Pancreas (tissue), 10 donors: ENCODE data around the gene AKR7A3. TPM values are rescaled to one million over a fixed set of nuclear protein-coding genes. Genes with fewer than 3 reads are reported as not detected.
A peak's percentile ranks its signal among the peaks of the same experiment; 100 is the strongest.

Experiments used
- ATAC-seq, 4 donors: fragments of 200-7000 bp; cut with Tn5 transposase; one replicate each; pipeline versions ENCODE4 v1.8.0 to v1.9.1; 2020; ENCODE audit warnings: mild to moderate bottlenecking in 4 of 4, moderate library complexity in 4 of 4
- DNase-seq, 6 donors: peaks; one replicate each; pipeline ENCODE4 v3.0.0-alpha.2; 2020
- FAIRE-seq: peaks from 2 replicates; lab custom pipeline; 2012; peaks lifted over from hg19 to GRCh38; lab: Jason Lieb, UNC
- H3K27ac ChIP-seq, 4 donors: fragments of 200-600 bp; sonication (generic); 1 replicate in 3 of 4; 2 replicates in 1 of 4; pipeline versions ENCODE4 v1.5.0 to v1.8.0; 2020
- H3K27me3 ChIP-seq, 4 donors: fragments of 200-600 bp; one replicate each; pipeline ENCODE4 v1.8.0; 2021
- H3K36me3 ChIP-seq, 3 donors: fragments of 200-600 bp; sonication (generic) in 1 of 3; one replicate each; pipeline versions ENCODE4 v1.5.0 to v1.8.0; 2020 to 2021
- H3K4me1 ChIP-seq, 3 donors: fragments of 200-600 bp; one replicate each; pipeline ENCODE4 v1.8.0; 2021
- H3K4me3 ChIP-seq, 4 donors: fragments of 200-600 bp; sonication (generic) in 2 of 4; one replicate each; pipeline versions ENCODE4 v1.5.0 to v1.8.0; 2020 to 2021
- H3K9me3 ChIP-seq, 4 donors: fragments of 200-600 bp; one replicate each; pipeline ENCODE4 v1.8.0; 2021
- WGBS, 2 donors: extraction: QIAGEN DNeasy Blood & Tissue Kit; methylation state at CpG; one replicate each; pipeline ENCODE4 v1.1.7; 2013; 5-methylcytosine and 5-hydroxymethylcytosine counted together
- intact Hi-C, 3 donors: fragments of 100-400 bp; cut with DNase I; formaldehyde crosslinking; loops; one replicate each; pipeline versions ENCODE4 v1.11.1 to v1.14.2; 2022
- polyA plus RNA-seq, 2 donors: library from polyadenylated mRNA; stranded (reverse); fragments of 200-250 nt; gene quantifications; one replicate each; pipeline ENCODE4 v1.2.3, GENCODE V29; 2013
- total RNA-seq, 6 donors: library from RNA; stranded (reverse); fragmentation: NEBNext Ultra II Directional in 4 of 6; extraction: Animal tissue kit (Norgen Biotek cat#: 25700) in 4 of 6; gene quantifications; one replicate each; pipeline versions ENCODE4 v1.2.1 to v1.2.4, GENCODE V29; 2021 to 2023
- TF ChIP-seq, protein P1 (sequence below), 4 donors: fragments of 200-600 bp; sonication (generic) in 3 of 4; IDR thresholded peaks; one replicate each; pipeline versions ENCODE4 v1.5.0 to v1.8.0; 2021; ENCODE audit warnings: antibody characterized with exemption in 4 of 4
- donor health status: healthy with polysubstance abuse.
- donor health status: DM: no; HTN: no; CAD: no; lungs with moderate emphysema.
- donor health status: DM: no; HTN: no; CAD: no.
- donor health status: control.
- donor health status: control.
- donor health status: Bipolar disorder and iron deficiency.
- donor health status: DM: yes; HTN: yes; CAD: no.
- donor health status: DM: no; HTN: no; CAD: no.
- donor health status: DM: no; HTN: no; CAD: no.
- donor health status: DM: yes; HTN: yes; CAD: no.

AKR7A3 gene
- total and polyA plus RNA-seq, 8 donors: 3.0 to 328 (median 221) TPM

DNA sequence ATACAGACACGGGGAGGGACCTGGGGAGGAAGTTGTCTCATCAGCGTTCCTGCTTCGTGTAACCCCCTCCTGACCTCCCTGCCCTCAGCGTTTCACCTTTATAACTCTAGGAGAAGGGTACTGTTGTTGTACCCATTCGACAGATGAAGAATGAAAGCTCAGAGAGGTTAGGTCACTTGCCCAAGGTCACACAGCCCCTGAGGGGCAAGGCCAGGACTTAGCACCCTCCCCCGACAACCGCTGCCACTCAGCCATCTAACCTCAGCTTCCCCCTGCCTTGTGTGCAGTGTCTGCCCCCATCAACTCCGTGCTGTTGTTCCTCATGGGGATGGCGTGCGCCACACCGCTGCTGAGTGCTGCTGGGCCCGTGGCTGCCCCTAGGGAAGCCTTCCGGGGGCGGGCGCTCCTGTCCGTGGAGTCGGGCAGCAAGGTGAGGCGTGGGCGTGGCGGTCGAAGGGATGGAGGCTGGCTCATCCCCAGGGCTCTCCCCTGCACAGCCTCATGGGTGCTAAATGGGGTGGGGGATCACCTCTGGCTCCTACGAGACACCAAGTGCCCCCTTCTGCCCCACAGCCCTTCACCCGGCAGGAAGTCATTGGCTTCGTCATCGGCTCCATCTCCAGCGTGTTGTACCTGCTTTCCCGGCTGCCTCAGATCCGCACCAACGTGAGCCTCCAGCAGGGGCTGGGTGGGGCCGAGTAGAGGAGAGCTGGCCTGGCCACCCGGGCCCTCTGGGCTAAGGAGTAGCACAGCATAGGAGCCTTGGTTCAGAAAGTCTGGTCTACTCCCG, 37.6 kb upstream of the AKR7A3 start:
- Histone ChIP-seq H3K4me1 (no peaks in the 10 kb centered on the region), H3K9me3 (no peaks in the 10 kb centered on the region), H3K4me3 (no peak overlapping the region), H3K27ac (no peak overlapping the region), H3K27me3 (no peaks in the 10 kb centered on the region), H3K36me3 (peaks cover 0 to 46% (median 3%) of the 10 kb centered on the region in 3 donors)
- no peak for ATAC-seq
- 88 to 91% methylated on average over 32 of the region's 32 CpGs for WGBS, 2 donors
- intact Hi-C loops: no loop called here
- TF ChIP-seq, protein P1, sequence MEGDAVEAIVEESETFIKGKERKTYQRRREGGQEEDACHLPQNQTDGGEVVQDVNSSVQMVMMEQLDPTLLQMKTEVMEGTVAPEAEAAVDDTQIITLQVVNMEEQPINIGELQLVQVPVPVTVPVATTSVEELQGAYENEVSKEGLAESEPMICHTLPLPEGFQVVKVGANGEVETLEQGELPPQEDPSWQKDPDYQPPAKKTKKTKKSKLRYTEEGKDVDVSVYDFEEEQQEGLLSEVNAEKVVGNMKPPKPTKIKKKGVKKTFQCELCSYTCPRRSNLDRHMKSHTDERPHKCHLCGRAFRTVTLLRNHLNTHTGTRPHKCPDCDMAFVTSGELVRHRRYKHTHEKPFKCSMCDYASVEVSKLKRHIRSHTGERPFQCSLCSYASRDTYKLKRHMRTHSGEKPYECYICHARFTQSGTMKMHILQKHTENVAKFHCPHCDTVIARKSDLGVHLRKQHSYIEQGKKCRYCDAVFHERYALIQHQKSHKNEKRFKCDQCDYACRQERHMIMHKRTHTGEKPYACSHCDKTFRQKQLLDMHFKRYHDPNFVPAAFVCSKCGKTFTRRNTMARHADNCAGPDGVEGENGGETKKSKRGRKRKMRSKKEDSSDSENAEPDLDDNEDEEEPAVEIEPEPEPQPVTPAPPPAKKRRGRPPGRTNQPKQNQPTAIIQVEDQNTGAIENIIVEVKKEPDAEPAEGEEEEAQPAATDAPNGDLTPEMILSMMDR (IDR thresholded peaks at IDR 0.05): no peak
- no peak for FAIRE-seq
- DNase-seq: peak in 1 of 6 donors; percentile 67

DNA sequence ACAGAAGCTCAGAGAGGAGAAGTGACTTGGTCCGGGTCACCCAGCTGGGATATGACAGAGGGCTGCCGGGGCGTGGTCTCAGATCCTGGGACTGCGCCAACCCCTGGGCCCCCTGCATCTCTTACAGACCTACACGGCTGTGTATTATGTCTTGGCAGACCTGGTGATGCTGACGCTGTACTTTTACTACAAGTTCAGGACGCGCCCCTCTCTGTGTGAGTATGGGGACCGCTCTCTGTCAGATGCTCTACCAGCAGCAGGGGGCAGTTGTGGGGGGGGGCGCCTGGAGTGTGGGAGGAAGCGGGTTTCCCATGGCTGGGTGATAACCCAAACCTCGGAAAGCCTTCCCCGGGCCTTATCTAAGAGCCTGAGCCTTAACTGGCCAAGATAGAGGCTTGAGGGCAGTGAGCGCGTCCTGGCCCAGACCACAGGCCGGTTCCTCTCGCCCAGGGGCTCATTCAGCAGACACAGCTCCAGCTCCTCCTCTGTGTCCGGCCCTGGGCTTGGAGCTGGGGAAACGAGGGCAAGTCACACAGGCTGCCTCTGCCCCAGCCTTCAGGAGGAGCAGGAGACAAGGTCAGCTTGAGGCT, 36.9 kb upstream of the AKR7A3 start:
- intact Hi-C loops: no loop called here
- TF ChIP-seq, protein P1 (IDR thresholded peaks at IDR 0.05): no peak
- H3K4me3 ChIP-seq: no peak overlapping the region
- WGBS, 2 donors: 88 to 91% methylated on average over 19 of the region's 19 CpGs
- FAIRE-seq (no peak), ATAC-seq (no peak), DNase-seq (peak in 1 of 6 donors; percentile 54)
- no peaks in the 10 kb centered on the region for H3K9me3 ChIP-seq
- no peaks in the 10 kb centered on the region for H3K4me1 ChIP-seq
- H3K27ac ChIP-seq: no peak overlapping the region
- H3K36me3 ChIP-seq: peaks cover 0 to 46% (median 3%) of the 10 kb centered on the region in 3 donors
- H3K27me3 ChIP-seq: no peaks in the 10 kb centered on the region

DNA sequence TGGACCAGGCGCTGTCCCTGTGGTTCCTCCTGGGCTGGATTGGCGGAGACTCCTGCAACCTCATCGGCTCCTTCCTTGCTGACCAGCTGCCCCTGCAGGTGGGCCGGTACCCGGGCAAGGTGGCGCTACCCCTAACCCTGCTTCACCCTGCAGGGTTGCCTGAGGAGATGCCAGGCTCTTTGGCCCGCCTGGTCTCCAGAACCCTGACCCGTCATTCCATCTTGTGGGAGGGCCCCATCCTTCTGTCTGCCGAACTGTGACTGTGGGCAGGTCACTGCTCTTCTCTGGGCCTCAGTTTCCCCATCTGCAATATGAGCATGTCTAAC, 36.1 kb upstream of the AKR7A3 start:
- no peak for FAIRE-seq
- ATAC-seq: no peak
- H3K36me3 ChIP-seq: peaks cover 0 to 46% (median 3%) of the 10 kb centered on the region in 3 donors
- TF ChIP-seq, protein P1 (IDR thresholded peaks at IDR 0.05): no peak
- no peaks in the 10 kb centered on the region for H3K4me1 ChIP-seq
- no peak overlapping the region for H3K4me3 ChIP-seq
- WGBS, 2 donors: 95 to 96% methylated on average over 9 of the region's 9 CpGs
- intact Hi-C loops: no loop called here
- no peaks in the 10 kb centered on the region for H3K9me3 ChIP-seq
- peak in 1 of 6 donors; percentile 51 for DNase-seq
- no peaks in the 10 kb centered on the region for H3K27me3 ChIP-seq
- no peak overlapping the region for H3K27ac ChIP-seq

DNA sequence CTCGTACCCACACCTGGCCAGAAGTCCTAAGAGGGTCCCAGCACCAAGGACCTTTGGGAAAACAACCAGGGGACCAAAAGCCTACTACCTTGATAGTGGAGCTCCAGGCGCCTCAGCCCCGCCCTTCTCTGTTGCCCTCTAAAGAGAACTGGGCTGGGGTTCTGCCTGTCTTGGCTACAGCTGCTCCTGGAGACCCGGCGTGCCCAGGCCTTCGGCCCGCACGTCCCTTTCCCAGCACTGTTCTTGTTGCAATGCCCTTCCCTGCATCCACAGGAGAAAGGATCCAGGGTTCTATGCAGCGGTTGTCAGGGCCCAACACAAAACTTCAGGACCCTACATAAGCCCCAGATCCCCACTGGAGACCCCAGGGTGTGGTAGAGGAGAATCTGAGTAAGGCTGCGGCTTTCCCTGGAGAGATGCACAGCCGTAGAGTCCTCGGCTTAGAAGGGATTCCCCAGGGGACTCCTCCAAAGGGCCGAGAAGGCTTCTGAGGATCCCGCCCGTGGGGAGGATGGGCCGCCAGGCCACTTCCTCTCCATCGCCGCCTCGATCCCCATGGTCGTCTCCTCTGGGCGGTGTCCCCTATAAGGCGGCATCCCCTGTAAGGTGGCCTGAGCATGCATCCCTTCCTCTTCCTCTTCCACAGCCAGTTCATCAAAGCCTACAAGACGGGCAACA, 35.6 kb upstream of the AKR7A3 start:
- Histone ChIP-seq H3K4me1 (no peaks in the 10 kb centered on the region), H3K27ac (no peak overlapping the region), H3K4me3 (no peak overlapping the region), H3K36me3 (peaks cover 0 to 46% (median 3%) of the 10 kb centered on the region in 3 donors), H3K9me3 (no peaks in the 10 kb centered on the region), H3K27me3 (no peaks in the 10 kb centered on the region)
- DNase-seq: peak in 1 of 6 donors; percentile 43
- intact Hi-C loops: no loop called here
- ATAC-seq: no peak
- TF ChIP-seq, protein P1 (IDR thresholded peaks at IDR 0.05): no peak
- WGBS, 2 donors: 90 to 92% methylated on average over 23 of the region's 23 CpGs
- no peak for FAIRE-seq
